Gastrocnemius medialis (tissue), 4 donors: ENCODE measurements around the gene MYOM1. TPM values are rescaled to one million over a fixed set of nuclear protein-coding genes. Genes with fewer than 3 reads are reported as not detected.

ENCODE experiments used
- ATAC-seq, 2 donors: fragments of 150-250 bp; one replicate each; pipeline ENCODE4 v1.9.1; 2016
- DNase-seq, 2 donors: peaks; one replicate each; pipeline ENCODE4 v3.0.0-alpha.2; 2019
- H3K27ac ChIP-seq, 4 donors: fragments of 200-600 bp; sonication (generic); 1 replicate in 1 of 4; 2 replicates in 3 of 4; pipeline ENCODE4 v1.5.1; 2016 to 2018; ENCODE audit warnings: mild to moderate bottlenecking in 2 of 4, moderate library complexity in 1 of 4
- H3K27me3 ChIP-seq, 3 donors: fragments of 200-600 bp; sonication (generic) in 2 of 3; 1 replicate in 1 of 3; 2 replicates in 2 of 3; pipeline versions ENCODE4 v1.5.1 to v1.6.0; 2016 to 2019; ENCODE audit warnings: mild to moderate bottlenecking in 1 of 3, moderate library complexity in 1 of 3
- H3K36me3 ChIP-seq, 2 donors: fragments of 200-600 bp; sonication (generic) in 1 of 2; one replicate each; pipeline ENCODE4 v1.5.1; 2017 to 2018
- H3K4me1 ChIP-seq, 2 donors: fragments of 200-600 bp; sonication (generic) in 1 of 2; one replicate each; pipeline ENCODE4 v1.5.1; 2016 to 2017; ENCODE audit warnings: mild to moderate bottlenecking in 2 of 2
- H3K4me3 ChIP-seq, 4 donors: fragments of 200-600 bp; sonication (generic) in 3 of 4; 1 replicate in 1 of 4; 2 replicates in 3 of 4; pipeline ENCODE4 v1.5.1; 2016 to 2019; ENCODE audit warnings: mild to moderate bottlenecking in 2 of 4
- H3K9me3 ChIP-seq, 3 donors: fragments of 200-600 bp; sonication (generic) in 2 of 3; 1 replicate in 1 of 3; 2 replicates in 2 of 3; pipeline ENCODE4 v1.5.1; 2016 to 2019
- POLR2A ChIP-seq, 2 donors: fragments of 450-650 bp; IDR thresholded peaks; one replicate each; pipeline ENCODE4 v1.6.1; 2017; ENCODE audit warnings: antibody characterized with exemption in 2 of 2, mild to moderate bottlenecking in 2 of 2, moderate library complexity in 2 of 2
- in situ Hi-C, 4 donors: fragments of 200-750 bp; cut with MboI; loops; one replicate each; pipeline versions ENCODE4 v1.15.0 to v1.8.0; 2017; ENCODE audit warnings: low sequenced_read_pairs in 4 of 4
- intact Hi-C: fragments of 100-400 bp; cut with DNase I; formaldehyde crosslinking; loops from one replicate; pipeline ENCODE4 v1.15.1; 2023; ENCODE audit warnings: low total_unique reads
- total RNA-seq, 4 donors: library from RNA; depleted of rRNA; stranded (reverse); fragments of >200 nt; gene quantifications; one replicate each; pipeline versions ENCODE4 v1.1.0 to v1.2.3, GENCODE V29; 2016
- TF ChIP-seq, protein P1 (sequence below), 5 experiments: fragments of 450-650 bp in 3 of 5; fragments of 200-600 bp in 2 of 5; sonication (generic) in 2 of 5; IDR thresholded peaks in 4 of 5; conservative IDR thresholded peaks in 1 of 5; 1 replicate in 4 of 5; 2 replicates in 1 of 5; pipeline ENCODE4 v1.5.1; 2016 to 2019; ENCODE audit warnings: antibody characterized with exemption in 5 of 5, mild to moderate bottlenecking in 3 of 5, moderate library complexity in 3 of 5

Gene MYOM1
- total RNA-seq, 4 donors from 2014 or later = 245 to 307 (median 273) TPM

DNA sequence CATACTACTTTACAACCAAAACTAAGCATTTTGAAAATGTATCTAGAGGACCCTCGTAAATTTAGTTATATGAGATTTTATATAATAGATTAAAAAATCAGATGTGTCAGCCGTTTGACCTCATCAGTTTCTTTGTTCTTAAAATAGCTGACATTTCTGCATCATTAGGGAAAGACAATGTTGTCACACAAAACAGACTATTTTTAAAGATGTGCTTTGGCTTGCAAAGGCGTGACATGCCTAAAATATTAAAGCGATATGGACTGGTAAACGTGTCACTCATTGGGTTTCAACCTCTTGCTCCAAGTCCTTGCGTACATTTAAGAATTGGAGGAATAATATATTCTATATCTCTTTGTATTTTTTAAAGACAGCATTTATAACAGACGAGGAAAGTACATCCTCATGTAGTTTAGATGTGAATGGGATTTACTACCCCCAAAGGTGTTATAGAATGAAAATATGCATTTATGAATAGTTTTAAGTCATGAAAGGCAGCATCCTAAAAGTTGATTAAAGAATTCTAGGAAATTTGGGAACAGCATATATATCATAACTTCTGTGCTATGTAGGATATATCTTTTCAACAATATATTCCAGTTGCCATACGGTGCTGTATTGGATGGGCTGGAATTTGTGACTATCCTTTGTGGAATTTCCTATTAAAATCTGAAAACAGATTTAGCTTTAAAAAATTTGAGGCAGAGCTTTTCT lies 31.6 kb upstream of the MYOM1 start:
- ATAC-seq (no peak), DNase-seq (no peak)
- Histone ChIP-seq H3K4me1 (peaks cover 67 to 74% of the 10 kb centered on the region in 2 donors), H3K27ac (peak overlapping the region; percentile 99), H3K36me3 (peaks cover 2 to 32% of the 10 kb centered on the region in 2 donors), H3K9me3 (no peaks in the 10 kb centered on the region), H3K4me3 (peak overlapping the region; percentile 4 to 98 (median 32)), H3K27me3 (no peaks in the 10 kb centered on the region)
- in situ Hi-C loops = loop anchor here in 1 of 4 donors (25.0 kb wide), 1 partner anchor 689 kb away; the partner anchor contains the start of genes METTL4 and NDC80
- TF ChIP-seq POLR2A (IDR thresholded peaks at IDR 0.05) = no peak
- TF ChIP-seq, protein P1, sequence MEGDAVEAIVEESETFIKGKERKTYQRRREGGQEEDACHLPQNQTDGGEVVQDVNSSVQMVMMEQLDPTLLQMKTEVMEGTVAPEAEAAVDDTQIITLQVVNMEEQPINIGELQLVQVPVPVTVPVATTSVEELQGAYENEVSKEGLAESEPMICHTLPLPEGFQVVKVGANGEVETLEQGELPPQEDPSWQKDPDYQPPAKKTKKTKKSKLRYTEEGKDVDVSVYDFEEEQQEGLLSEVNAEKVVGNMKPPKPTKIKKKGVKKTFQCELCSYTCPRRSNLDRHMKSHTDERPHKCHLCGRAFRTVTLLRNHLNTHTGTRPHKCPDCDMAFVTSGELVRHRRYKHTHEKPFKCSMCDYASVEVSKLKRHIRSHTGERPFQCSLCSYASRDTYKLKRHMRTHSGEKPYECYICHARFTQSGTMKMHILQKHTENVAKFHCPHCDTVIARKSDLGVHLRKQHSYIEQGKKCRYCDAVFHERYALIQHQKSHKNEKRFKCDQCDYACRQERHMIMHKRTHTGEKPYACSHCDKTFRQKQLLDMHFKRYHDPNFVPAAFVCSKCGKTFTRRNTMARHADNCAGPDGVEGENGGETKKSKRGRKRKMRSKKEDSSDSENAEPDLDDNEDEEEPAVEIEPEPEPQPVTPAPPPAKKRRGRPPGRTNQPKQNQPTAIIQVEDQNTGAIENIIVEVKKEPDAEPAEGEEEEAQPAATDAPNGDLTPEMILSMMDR (IDR thresholded peaks at IDR 0.05 in 4 of 5, conservative IDR thresholded peaks at IDR 0.05 in 1 of 5) = no peak
- intact Hi-C loops = loop anchor here (10.0 kb wide), 1 partner anchor 597 kb away; the partner anchor contains the start of gene SMCHD1

- ATAC-seq (no peak), DNase-seq (no peak)
- TF ChIP-seq, protein P1 (IDR thresholded peaks at IDR 0.05 in 4 of 5, conservative IDR thresholded peaks at IDR 0.05 in 1 of 5) = no peak
- no peak for TF ChIP-seq POLR2A (IDR thresholded peaks at IDR 0.05)
- H3K4me3 ChIP-seq = peak overlapping the region; percentile 16 to 98 (median 32)
- H3K9me3 ChIP-seq = no peaks in the 10 kb centered on the region
- no peaks in the 10 kb centered on the region for H3K27me3 ChIP-seq
- H3K4me1 ChIP-seq = peaks cover 58 to 64% of the 10 kb centered on the region in 2 donors
- peaks cover 2 to 23% of the 10 kb centered on the region in 2 donors for H3K36me3 ChIP-seq
- peak overlapping the region; percentile 99 for H3K27ac ChIP-seq
- intact Hi-C loops (loop anchor here (10.0 kb wide), 1 partner anchor 596 kb away; the partner anchor contains the start of gene SMCHD1), in situ Hi-C loops (loop anchor here in 1 of 4 donors (25.0 kb wide), 1 partner anchor 688 kb away; the partner anchor contains the start of genes METTL4 and NDC80)
Observed at GRCh38 chr18:3250237-3251107, 30.7 kb upstream of the MYOM1 start.

DNA sequence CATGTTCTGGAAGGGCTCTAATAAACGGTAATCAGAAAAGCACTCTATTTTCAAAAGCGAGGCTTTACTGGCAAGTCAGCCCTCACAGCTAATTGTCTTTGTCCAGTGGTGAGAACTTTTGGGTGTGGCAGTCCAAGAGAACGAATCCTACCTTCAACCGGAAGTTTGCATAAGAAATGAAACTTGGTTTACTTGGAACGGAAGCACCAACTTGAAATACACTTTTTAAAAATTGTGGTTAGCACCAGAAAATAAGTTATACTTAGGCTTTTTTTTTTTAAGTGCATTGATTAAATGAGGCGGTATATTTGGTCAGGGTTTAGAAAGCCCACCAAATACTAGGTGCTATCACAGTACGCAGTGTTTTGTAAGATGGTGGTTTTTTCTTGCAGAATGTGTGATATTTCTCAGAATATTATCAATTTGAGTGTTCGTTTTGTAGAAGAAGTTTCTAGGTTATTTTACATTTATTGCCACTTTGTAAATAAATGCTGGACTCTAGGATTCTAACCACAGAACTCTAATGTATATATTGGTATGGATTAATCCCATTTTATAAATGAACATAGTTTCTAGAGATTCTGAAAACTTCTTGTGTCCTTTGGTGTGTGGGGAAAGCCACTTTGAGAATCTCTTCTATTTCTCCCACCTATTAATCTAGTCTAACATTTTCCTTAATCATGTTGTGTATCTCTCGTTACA lies 29.0 kb upstream of the MYOM1 start:
- in situ Hi-C loops (loop anchor here (5.0 to 25.0 kb wide), 7 partner anchors 84 to 487 kb away; partner anchors contain the start of gene LPIN2 (in 1 of the 4)), intact Hi-C loops (loop anchor here (1.0 to 5.0 kb wide), 2 partner anchors 37 to 200 kb away; no protein-coding TSS in a partner anchor)
- Histone ChIP-seq H3K9me3 (no peaks in the 10 kb centered on the region), H3K36me3 (peaks cover 0 to 6% of the 10 kb centered on the region in 2 donors), H3K27ac (peak overlapping the region; percentile 99), H3K27me3 (no peaks in the 10 kb centered on the region), H3K4me1 (peaks cover 46 to 62% of the 10 kb centered on the region in 2 donors), H3K4me3 (peak overlapping the region; percentile 84 to 98 (median 94))
- ATAC-seq (peak; percentile 29 to 31), DNase-seq (peak; percentile 38 to 57)
- TF ChIP-seq, protein P1 (IDR thresholded peaks at IDR 0.05 in 4 of 5, conservative IDR thresholded peaks at IDR 0.05 in 1 of 5) = no peak
- peak; percentile 68 for TF ChIP-seq POLR2A (IDR thresholded peaks at IDR 0.05)

DNA sequence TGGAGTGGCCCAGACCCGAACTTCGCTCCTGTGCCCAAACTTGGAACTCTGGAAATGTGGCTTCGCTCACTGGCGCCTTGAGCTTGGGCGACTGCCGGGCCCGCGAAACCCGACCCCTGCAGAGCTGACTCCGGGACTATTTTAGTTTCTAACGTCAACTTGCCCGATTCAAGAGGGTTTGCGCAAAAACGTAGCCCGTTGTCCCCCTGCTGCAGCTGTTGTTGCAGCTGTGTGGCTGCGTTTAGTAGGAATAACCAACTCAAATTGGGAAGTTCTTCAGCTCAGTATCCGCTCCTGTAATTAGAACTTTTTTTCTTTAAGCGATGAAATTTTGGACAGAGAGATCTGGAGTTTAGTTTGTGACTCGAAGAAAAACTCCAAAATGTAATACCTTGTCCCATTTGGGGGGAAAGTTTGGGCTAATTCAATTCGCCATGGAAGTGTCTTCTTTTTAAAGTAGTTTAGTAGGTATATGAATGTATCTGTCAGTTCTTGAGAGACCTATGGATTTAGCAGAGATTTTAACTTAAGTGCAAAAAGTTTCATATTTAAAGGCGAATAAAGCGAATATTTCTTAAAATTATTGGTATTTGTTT lies 28.4 kb upstream of the MYOM1 start:
- H3K36me3 ChIP-seq = no peaks in the 10 kb centered on the region
- DNase-seq (peak; percentile 55 to 87), ATAC-seq (peak; percentile 34 to 44)
- H3K27ac ChIP-seq = peak overlapping the region; percentile 99
- intact Hi-C loops = loop anchor here (1.0 to 5.0 kb wide), 2 partner anchors 36 to 201 kb away; no protein-coding TSS in a partner anchor
- no peaks in the 10 kb centered on the region for H3K9me3 ChIP-seq
- H3K4me3 ChIP-seq = peak overlapping the region; percentile 84 to 98 (median 94)
- no peaks in the 10 kb centered on the region for H3K27me3 ChIP-seq
- in situ Hi-C loops = loop anchor here (5.0 to 25.0 kb wide), 7 partner anchors 83 to 486 kb away; partner anchors contain the start of gene LPIN2 (in 1 of the 4)
- peaks cover 44 to 62% of the 10 kb centered on the region in 2 donors for H3K4me1 ChIP-seq
- TF ChIP-seq POLR2A (IDR thresholded peaks at IDR 0.05) = no peak
- TF ChIP-seq, protein P1 (IDR thresholded peaks at IDR 0.05 in 4 of 5, conservative IDR thresholded peaks at IDR 0.05 in 1 of 5) = no peak
